ENCODE results near the gene PANK3.
"Not testable (repeated sequence)": the region's sequence is repeated elsewhere in the genome, so short reads cannot be mapped to it uniquely, and the experiment has no call there.

Gene PANK3

GRCh38 chr5:168549554-168549953 is 29.6 kb downstream of the PANK3 start:
- ATAC-seq = no peak

GRCh38 chr5:168537176-168537575 is 42.0 kb downstream of the PANK3 start:
- ATAC-seq = no peak

- not testable (repeated sequence) for ATAC-seq
Measured at GRCh38 chr5:168534351-168534750, 44.8 kb downstream of the PANK3 start.

GRCh38 chr5:168531987-168532864 is 46.9 kb downstream of the PANK3 start:
- ATAC-seq = no peak

- ATAC-seq = no peak
Measured at GRCh38 chr5:168531191-168531590, 48.0 kb downstream of the PANK3 start.

- ATAC-seq = no peak
Measured at GRCh38 chr5:168530621-168531150, 48.5 kb downstream of the PANK3 start.

GRCh38 chr5:168529374-168530234 is 49.6 kb downstream of the PANK3 start:
- no peak for ATAC-seq

GRCh38 chr5:168528521-168529373 is 50.4 kb downstream of the PANK3 start, which contains the start of gene FBLL1:
FBLL1 (plus strand) TSS chr5:168529305; CDS start chr5:168529505, 200 bp downstream.
- peak in 1 of 2 donors; percentile 35 for ATAC-seq

GRCh38 chr5:168527756-168528295 is 51.3 kb downstream of the PANK3 start:
- ATAC-seq = no peak

- no peak for ATAC-seq
Measured at GRCh38 chr5:168525856-168526255, 53.3 kb downstream of the PANK3 start.

- no peak for ATAC-seq
Measured at GRCh38 chr5:168513861-168514428, 65.2 kb downstream of the PANK3 start.

- ATAC-seq = no peak
Measured at GRCh38 chr5:168502563-168503237, 76.5 kb downstream of the PANK3 start.
